ENCODE measurements around the gene SLC15A3.
"Not testable (repeated sequence)": the region's sequence is repeated elsewhere in the genome, so short reads cannot be mapped to it uniquely, and the experiment has no call there.

Gene SLC15A3

DNA sequence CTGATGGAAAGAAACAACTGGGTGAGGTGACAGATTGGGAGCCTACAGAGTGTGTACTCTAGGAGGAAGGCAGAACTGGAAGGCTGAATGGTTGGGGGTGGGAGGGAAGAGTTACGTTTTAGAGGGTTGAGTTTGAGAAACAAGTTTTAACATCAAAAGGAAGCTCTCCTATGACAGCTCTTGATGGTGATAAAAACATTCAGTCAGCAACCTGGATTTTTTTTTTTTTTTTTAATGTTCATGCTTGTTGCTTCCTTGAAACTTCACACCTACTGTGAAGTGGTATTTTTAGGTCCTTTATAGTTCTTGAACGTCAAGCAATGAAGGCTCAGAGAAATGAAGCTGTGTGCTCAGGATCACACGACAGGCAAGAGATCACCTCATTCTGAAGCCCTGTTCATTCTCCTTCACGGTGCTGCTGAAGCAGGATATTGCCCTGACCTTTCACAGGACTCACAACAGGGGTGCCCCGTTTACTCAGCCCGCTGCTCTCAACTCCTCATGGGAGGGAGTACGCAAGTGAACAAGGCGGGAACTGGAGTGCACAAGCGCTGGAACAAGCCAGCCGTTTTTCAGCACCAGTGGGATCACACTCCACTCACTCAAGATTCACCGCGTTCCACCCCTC lies 39.6 kb downstream of the SLC15A3 start:
- FAIRE-seq = no peak

DNA sequence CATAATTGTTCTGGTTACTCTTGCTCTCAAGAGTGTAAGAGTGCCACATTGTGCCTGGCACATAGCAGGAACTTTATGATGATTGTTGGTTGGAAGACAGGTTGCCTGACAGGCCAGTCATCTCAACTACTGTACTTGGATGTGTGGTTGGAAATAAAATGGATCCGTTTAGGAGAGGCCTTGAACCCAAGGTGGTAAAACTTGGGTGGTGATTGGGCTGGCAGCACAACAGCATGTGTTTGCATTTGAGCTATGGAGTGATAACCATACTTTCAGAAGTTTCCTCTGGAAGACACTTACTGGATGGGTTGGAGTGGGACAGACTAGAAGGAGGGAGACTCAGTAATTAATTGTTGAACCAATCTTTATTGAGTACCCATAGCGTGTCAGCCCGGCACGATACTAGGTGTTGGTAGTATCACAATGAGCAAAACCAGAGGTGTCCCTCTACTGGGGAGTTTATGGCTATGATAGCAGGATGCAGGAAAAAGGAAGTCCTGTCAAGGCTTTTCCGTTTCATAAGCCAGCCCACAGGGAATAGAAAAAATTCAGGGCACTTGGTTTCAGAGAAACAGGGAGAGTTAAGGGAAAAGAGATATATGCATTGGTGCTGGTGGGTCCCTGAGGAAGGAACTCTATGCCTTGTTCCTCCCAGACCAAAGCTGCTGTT lies 41.1 kb downstream of the SLC15A3 start:
- FAIRE-seq = no peak

DNA sequence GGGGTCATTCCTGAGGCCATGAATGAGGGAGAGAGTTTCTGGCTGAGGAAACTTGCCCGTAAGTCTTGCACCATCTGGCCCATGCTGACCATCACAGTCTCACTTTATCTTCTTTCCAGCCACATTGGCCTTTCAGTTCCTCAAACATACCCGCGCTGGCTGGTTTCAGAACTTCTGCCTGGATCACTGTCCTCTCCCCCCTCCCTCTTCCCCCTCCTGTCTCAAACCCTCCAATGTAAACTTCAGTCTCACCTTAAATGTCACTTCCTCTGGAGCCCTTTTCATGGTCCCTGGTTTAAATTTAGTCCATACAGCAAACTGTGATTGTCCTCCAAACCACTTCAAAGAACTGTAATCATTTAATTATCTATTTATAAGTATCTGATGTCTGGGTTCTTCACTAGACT lies 41.7 kb downstream of the SLC15A3 start:
- no peak for FAIRE-seq

DNA sequence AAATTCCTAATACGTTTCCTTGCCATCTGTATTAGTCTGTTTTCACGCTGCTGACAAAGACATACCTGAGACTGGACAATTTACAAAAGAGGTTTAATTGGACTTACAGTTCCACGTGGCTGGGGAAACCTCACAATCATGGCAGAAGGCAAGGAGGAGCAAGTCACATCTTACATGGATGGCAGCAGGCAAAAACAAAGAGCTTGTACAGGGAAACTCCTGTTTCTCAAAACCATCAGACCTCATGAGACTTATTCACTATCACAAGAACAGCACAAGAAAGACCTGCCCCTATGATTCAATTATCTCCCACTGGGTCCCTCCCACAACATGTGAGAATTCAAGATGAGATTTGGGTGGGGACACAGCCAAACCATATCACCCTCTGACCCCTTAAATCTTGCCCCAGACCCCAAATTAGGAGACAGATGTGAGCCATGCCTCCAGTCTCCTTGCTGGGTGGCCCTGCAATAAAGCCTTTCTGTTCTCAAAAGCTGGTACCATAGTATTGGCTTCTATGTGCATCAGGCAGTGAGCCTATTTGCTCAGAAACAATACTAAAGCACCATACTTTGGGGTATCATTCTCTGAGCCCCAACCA lies 42.2 kb downstream of the SLC15A3 start:
- not testable (repeated sequence) for FAIRE-seq

DNA sequence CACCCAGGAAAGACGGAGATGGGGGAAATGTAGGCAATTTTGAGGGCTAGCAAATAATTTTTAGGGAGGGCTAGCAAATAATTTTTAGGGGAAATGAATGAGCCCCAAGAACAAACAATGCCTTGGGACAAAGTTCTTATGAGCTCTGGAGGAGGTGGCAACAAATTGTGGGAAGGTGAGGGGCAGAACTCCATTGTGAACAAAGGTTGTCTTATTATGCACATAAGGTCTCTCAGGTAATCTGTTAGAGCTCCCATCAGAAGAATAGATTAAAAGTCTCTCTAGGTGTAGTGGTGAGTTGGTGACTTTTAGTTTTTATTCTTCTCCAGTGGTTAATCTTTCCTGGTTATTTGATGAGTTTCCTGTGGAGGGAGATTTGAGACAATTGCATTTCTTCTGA lies 43.2 kb downstream of the SLC15A3 start:
- FAIRE-seq = no peak

DNA sequence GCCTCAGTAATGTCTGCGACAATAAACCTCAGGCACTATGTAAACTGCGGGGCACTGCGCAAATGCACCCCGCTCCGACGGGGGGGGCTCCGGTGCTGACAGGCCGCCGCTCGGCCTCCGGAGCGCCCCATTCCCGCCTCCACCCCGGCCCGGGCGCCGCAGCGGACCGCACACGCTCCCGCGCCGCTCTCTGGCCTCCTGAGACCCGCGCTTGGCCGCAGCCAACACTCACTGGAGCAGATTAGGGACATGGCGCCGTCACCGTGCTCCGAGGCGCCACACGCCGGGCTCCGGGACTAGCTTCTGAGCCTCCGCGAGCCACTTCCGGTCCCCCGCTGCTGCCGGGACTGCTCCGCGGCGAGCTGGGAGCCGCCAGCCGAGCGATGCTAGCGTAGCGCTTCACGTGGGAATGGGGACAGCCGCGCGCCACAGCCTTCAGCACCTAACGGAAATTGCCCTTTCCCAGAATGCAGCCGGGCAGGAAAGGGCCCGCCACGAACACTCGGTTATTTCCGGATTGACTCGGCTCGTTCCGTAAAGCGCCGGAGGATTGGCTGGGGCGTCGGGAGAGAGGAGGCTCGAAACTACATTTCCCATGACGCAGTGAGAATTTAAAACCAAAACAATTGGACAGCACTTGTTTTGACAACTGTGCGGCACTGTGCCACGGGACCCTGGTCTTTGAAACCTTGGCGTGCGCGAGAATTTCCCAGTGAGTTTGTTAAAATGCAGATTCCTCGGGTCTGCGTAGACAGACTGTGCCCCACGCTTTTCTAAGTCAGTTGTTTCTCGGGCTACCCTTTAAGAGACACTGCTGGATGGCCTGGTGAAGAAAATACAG lies 45.6 kb downstream of the SLC15A3 start, which contains the start of gene PRPF19:
PRPF19 (minus strand) TSS at position 454 of the 841 bp plus-strand sequence; CDS start at position 251, 203 bp downstream.
- FAIRE-seq = peak; percentile 93

DNA sequence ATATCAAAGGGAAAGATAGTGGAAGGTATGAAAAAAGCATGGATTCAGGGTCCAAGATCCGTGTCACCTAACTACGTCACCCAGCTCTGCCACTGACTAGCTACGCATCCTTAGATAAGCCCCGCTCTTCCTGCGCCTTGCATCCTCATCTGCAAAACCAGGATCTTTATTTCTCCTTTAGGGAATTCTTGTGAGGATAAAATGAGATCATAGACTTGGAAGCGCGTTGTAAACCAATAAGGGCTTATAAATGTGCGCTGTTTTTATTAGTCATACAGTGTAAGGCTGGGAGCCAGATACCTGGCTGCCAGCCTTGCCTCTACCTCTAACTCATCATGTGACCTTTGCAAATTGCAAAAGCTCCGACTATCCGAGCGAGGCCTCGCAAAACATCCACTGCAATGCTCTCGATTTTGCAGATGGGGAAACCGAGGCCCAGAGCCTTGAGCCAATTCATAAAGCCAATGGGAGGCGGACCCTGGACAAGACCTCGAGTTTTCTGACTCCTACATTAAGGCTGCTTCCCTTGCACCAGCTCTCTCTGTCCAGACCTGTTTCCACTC lies 46.3 kb downstream of the SLC15A3 start:
- no peak for FAIRE-seq

DNA sequence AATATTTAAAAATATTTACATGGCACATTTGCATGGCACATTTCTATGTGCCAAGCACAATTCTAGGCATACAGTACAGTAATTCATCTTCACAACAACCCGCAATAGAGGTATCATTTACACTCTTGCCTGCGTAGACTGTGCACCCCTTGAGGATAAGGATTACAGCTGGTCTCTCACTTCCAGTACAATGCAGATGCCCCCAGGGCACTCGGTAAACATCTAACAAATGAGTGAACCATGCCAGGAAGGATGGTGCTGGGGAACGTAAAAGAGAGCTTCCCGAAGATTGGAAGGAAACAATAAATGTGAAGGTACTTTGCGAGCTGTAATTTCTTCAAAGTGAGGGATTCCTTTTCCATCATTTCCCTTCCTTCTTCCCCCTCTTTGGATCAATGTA lies 46.9 kb downstream of the SLC15A3 start:
- FAIRE-seq = no peak

DNA sequence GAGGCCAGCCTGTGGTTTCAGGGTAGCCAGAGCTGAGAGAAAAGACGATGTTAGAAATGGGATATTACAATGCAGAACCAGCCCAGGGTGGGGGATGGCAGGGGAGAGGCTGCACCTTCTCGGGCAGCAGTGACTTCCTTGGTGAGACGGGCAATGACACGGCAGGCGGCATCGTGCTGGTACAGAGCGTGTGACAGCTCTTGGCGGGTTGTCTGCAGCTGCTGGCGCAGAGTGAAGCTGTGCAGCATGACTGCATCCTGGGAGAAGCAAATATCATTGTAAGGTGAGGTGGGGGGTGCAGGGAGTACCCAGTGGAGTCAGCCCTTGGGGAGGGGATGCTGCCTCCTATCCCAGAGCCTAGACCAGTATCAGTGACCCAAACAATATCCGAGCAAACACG lies 49.4 kb downstream of the SLC15A3 start:
- FAIRE-seq = no peak

DNA sequence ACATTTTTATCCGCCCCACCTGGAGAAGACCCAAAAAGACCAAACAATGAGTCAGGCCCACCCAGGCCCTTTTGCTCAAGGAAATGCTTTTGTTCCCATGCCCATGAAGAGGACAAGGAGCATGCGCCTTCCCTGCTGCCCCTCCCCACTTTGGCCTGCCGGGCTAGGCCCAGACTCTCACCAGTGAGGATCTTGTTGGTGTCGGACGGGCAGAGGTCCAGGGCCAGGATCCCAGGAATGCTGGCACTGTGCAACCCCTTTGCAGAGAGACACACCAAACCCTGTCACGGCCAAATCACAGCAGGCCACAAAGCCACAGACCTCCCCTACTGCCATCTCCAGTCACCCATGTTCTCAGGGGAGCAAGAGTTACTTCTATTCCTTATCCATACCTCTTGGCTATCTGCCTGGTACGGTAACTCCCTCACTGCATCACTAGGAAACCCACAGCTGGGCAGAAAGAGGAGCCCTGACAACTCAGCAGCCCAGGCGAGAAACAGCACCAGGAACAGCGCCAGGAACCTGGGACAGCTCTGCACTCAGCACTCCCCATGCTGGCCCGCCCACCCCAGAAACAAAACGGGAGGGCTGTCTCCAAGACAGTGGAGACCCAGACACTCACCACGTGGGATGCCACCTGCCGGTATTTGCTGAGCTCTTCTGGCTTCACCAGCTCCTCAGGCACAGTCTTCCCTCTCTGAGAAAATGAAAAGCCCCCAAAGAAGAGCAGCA lies 51.1 kb downstream of the SLC15A3 start:
- FAIRE-seq = no peak

DNA sequence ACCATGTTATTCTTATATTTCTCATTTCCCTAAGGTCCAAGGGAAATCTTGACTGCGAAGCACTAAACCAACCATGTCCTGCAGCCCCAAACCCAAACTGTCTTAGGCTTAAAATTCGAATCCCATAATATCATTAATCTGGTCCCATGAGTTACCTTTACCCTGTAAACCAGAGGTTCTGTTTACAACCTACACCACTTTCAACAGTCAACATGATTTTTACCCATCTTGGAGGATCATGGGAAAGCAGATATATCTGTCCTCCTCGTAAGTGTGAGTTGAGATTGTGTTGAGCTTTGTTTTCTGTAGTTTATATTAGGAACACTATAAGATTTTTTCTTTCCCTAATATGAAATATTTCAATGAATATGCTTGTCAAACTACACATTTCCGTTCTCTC lies 52.0 kb downstream of the SLC15A3 start:
- FAIRE-seq = no peak

DNA sequence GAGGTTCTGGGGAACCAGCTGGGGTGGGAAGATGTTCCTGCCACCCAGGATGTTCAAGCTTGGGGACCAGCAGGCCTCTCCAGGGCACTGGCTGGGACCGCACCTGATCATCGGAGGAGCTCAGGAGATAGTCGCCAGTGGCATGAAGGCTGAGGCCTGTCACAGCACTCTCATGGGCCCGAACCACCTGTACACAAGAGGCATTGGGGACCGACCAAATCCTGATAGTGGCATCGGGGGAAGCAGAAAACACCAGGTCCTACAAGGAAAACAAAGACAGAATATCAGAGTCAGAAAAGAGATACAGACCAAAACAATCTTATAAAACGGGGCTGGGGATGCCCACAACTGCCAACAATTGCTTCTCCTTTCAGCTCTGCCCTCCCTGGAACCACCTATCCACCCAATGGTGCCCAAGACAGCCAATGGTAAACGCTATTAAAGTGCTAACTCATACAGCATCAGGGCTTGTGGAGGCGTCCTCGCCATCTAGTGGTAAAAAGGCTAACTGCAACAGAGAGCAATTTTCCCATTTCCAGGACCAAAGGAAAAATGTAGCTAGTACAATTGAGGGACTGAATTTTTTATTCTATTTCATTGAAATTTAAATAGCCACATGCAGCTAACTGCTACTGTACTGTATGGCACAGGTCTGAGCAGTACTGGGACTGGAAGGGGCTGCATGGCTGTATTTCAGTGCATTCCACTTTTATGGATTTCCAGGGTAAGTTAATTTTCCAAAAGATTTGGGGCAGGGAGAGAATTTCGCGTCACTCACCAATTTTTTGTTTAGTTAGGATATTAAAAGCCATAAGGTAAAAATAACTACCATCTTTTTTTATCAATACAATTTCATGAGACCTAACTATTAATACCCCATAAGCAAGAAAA lies 52.7 kb downstream of the SLC15A3 start:
- FAIRE-seq = peak; percentile 5

DNA sequence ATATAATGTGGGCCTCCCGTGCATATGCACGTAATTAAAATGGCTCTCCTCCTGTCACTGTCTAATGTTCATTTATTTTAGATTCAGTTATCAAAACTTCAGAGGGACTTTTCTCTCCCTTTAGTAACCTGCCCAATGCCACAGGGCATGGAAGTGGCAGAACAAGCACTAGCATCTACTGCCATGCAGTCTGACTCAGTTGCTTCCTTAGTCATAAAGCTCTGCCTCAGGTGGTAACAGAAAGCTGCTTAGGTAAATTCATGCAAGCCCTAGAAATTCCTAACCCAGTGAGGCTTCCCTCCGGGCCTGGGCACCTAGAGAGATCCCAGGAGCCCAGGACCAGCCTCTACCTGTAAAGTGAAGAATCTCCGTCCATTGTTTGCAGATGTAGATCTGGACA lies 54.5 kb downstream of the SLC15A3 start:
- FAIRE-seq = no peak

DNA sequence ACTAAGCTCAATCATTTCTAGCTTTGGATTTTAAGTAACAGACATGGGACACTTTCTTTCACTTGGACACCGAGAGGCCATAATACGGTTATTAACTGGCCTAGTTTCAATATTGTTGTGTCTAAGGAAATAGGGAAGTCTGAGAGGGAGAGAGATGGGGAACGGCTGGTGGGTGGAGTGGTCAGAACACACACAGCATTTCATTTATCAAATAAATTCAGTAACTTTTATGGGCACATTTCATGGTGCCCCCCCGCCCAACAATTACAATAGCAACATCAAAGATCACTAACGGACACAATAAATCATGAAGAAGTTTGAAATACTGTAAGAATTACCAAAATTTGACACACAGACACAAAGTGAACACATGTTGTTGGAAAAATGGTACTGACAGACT lies 56.3 kb downstream of the SLC15A3 start:
- no peak for FAIRE-seq

DNA sequence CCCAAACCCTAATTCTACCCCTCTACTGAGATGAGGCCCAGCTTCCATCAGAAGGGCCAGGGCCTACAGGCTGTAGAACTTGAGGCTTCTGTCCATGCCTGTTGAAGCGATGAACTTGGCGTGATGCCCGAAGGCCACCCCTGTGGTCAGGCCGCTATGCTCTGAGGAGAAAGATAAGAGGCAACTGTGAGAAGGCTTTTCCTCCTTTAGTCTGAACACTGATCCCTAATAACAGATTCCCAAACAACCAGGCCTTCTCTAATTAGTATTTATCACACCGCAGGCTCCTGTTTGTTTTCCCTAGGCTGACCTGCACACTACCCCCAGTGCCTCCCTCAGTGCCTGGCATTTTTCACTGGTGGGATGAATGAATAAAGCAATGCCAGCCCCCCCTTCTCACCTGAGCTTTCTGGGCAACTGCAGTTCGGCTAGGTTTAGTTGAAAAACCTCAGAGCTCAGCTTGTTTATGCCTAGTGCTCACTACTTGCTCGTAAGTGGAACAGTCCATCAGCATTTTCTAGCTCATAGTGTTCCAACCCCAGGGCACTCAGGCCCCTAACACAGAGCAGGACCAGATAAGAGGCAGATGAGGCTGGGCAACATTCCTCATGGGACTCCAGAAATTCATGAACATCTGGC lies 60.8 kb downstream of the SLC15A3 start:
- FAIRE-seq = no peak

DNA sequence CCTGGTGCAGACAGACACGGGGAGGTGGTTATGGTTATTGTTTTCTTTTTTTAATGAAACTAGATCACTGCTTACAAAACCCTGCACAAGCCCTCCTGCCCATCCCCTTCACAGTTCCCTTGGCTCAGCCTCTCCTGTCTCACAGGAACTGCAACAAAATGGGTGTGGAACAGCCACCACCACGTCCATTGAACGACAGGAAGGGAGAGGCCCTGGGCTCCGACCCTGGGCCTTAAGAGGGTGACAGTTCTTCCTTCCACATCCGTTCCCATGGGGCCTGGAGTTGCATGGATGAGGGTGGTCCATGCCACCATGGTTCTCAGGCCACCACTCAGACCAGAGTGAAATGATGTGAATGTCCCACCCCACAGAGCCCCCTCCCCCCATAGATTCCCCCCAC lies 61.3 kb downstream of the SLC15A3 start:
- FAIRE-seq = no peak

DNA sequence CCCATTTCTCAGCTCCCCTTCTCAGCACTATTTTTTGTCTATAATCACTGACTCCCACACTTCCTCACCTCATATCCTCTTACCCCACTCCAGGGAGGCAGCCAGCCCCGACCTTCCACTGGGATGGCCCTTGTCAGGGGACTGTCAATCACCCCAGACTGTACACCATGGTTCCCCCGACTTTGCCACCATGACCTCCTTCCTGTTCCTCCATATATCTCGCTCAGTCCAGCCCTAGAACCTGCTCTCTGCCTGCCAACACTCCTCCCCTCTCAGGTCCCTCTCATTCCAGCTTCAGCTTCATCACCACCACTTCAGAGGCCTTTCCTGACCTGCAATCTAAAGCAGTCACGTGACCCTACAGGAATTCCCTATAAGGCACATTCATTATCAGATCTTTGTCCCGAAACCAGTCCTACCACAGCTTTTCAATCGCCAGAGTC lies 62.1 kb downstream of the SLC15A3 start:
- FAIRE-seq = no peak

DNA sequence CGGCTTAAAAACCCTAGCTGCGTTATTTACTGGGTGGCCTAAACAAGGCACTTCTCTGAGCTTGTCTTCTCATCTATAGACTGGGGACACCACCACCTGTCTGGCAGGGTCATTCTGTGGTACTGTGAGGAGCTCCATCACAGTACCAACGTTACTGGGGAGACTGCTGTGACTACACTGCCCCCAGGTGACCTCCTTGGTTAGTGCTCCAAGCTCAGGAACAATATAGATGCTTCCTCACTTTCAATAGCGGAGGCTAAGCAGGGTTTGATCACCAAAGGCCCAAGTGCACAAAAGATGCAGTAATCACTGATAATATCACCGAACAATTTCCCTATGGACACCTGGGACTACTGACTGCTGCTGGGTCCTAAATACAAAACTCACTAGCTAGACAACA lies 64.4 kb downstream of the SLC15A3 start:
- FAIRE-seq = no peak

Measured in TTC549 (cell line).